GM13977 (cell line): ENCODE results near the gene EPRS1.
A peak's percentile ranks its signal among the peaks of the same experiment; 100 is the strongest.
"Not testable (repeated sequence)": the region's sequence is repeated elsewhere in the genome, so short reads cannot be mapped to it uniquely, and the experiment has no call there.

Source experiments
- DNase-seq: peaks from one replicate; pipeline ENCODE4 v3.0.0; 2012; ENCODE audit warnings: low spot score
- CTCF ChIP-seq: IDR thresholded peaks from 2 replicates; pipeline ENCODE4 v1.5.1; 2012; ENCODE audit warnings: mild to moderate bottlenecking, control low read depth; ENCODE audit not compliant: insufficient read depth; ENCODE audit errors: extremely low read depth, missing control alignments
- in situ Hi-C: fragments of 300-500 bp; cut with MboI; formaldehyde crosslinking; loops from one replicate; pipeline ENCODE4 v1.12.0; 2022; ENCODE audit warnings: low sequenced_read_pairs, low pct_unique_long_range_greater_than_20kb, mixed read lengths, inconsistent platforms; ENCODE audit not compliant: unreplicated experiment

The EPRS1 gene

GRCh38 chr1:220038640-220039039, 7.7 kb downstream of the EPRS1 start:
- in situ Hi-C loops = no loop called here
- no peak for DNase-seq
- TF ChIP-seq CTCF = no peak

- DNase-seq, in situ Hi-C loops: not testable (repeated sequence)
Measured at GRCh38 chr1:220037810-220038209, 8.5 kb downstream of the EPRS1 start.

GRCh38 chr1:220032911-220033310, 13.4 kb downstream of the EPRS1 start:
- no peak for TF ChIP-seq CTCF
- in situ Hi-C loops = no loop called here

GRCh38 chr1:220031287-220031686, 15.0 kb downstream of the EPRS1 start:
- TF ChIP-seq CTCF = no peak
- peak; percentile 25 for DNase-seq
- in situ Hi-C loops = no loop called here

More at GRCh38 chr1:220032911-220033310, 13.4 kb downstream of the EPRS1 start:
- no peak for DNase-seq

GRCh38 chr1:220028346-220028895, 17.9 kb downstream of the EPRS1 start:
- DNase-seq = no peak
- no peak for TF ChIP-seq CTCF
- in situ Hi-C loops = no loop called here

- in situ Hi-C loops = no loop called here
- DNase-seq = no peak
- TF ChIP-seq CTCF = no peak
Measured at GRCh38 chr1:220019071-220019470, 27.2 kb downstream of the EPRS1 start.

- TF ChIP-seq CTCF = no peak
- in situ Hi-C loops = no loop called here
- DNase-seq = no peak
Measured at GRCh38 chr1:220013497-220013896, 32.8 kb downstream of the EPRS1 start.
